Thyroid gland (tissue), 4 donors: Measurements from ENCODE around the gene UBAC1.

Source experiments
- POLR2A ChIP-seq, 2 donors: fragments of 450-650 bp; IDR thresholded peaks; one replicate each; pipeline ENCODE4 v1.6.1; 2017; ENCODE audit warnings: antibody characterized with exemption in 2 of 2, mild to moderate bottlenecking in 2 of 2, moderate library complexity in 1 of 2
- TF ChIP-seq, protein P1 (sequence below), 6 experiments: fragments of 200-600 bp in 3 of 6; fragments of 450-650 bp in 3 of 6; sonication (generic) in 3 of 6; IDR thresholded peaks; one replicate each; pipeline ENCODE4 v1.5.1; 2016 to 2019; ENCODE audit warnings: antibody characterized with exemption in 6 of 6, mild to moderate bottlenecking in 2 of 6, inconsistent platforms in 1 of 6, moderate library complexity in 1 of 6

DNA sequence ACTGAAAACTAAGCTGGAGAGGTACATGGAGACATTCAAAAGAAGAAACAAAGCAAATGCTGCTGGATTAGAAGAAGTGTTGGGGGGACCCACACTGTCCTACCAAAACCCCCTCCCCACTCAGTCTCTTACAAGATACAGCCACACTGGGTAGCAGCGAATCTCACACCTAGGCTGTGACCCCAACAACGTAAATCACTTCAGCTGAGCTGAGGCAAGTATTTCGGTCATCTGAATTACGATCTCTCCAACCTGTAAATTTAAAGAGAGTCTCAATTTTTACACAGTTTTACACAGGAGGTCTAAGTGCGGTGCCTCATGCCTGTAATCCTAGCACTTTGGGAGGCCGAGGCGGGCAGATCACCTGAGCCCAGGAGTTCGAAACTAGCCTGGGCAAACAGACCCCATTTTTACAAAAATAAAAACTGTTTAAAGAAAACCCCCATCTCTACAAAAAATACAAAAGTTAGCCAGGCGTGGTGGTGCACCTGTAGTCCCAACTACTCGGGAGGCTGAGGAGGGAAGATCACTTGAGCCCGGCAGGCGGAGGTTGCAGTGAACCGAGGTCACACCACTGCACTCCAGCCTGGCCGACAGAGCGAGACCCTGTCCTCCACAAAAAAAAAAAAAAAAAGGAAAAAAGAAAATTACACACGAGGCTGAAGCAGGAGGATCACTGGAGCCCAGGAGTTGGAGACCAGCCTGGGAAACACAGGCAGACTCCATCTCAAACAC, 57.2 kb downstream of the UBAC1 start:
- TF ChIP-seq, protein P1, sequence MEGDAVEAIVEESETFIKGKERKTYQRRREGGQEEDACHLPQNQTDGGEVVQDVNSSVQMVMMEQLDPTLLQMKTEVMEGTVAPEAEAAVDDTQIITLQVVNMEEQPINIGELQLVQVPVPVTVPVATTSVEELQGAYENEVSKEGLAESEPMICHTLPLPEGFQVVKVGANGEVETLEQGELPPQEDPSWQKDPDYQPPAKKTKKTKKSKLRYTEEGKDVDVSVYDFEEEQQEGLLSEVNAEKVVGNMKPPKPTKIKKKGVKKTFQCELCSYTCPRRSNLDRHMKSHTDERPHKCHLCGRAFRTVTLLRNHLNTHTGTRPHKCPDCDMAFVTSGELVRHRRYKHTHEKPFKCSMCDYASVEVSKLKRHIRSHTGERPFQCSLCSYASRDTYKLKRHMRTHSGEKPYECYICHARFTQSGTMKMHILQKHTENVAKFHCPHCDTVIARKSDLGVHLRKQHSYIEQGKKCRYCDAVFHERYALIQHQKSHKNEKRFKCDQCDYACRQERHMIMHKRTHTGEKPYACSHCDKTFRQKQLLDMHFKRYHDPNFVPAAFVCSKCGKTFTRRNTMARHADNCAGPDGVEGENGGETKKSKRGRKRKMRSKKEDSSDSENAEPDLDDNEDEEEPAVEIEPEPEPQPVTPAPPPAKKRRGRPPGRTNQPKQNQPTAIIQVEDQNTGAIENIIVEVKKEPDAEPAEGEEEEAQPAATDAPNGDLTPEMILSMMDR (IDR thresholded peaks at IDR 0.05), result no peak
- no peak for TF ChIP-seq POLR2A (IDR thresholded peaks at IDR 0.05)
